ENCODE results near the gene INSIG2. TPM values are rescaled to one million over a fixed set of nuclear protein-coding genes. Genes with fewer than 3 reads are reported as not detected.

The INSIG2 gene
- total RNA-seq, 2 donors from 2014 or later: 12.8 to 47.0 TPM

GRCh38 chr2:118146315-118147283 lies 58.3 kb downstream of the INSIG2 start:
- Histone ChIP-seq H3K27me3 (no peaks in the 10 kb centered on the region), H3K27ac (no peak overlapping the region), H3K4me3 (no peak overlapping the region), H3K36me3 (no peaks in the 10 kb centered on the region), H3K9ac (ENCODE audit: low read depth in 2 of 2, low read length in 2 of 2) (no peak overlapping the region), H3K4me1 (no peaks in the 10 kb centered on the region), H3K9me3 (no peaks in the 10 kb centered on the region)
- intact Hi-C loops (cut with DNase I): no loop called here
- no peak for DNase-seq
- TF ChIP-seq, protein P1, sequence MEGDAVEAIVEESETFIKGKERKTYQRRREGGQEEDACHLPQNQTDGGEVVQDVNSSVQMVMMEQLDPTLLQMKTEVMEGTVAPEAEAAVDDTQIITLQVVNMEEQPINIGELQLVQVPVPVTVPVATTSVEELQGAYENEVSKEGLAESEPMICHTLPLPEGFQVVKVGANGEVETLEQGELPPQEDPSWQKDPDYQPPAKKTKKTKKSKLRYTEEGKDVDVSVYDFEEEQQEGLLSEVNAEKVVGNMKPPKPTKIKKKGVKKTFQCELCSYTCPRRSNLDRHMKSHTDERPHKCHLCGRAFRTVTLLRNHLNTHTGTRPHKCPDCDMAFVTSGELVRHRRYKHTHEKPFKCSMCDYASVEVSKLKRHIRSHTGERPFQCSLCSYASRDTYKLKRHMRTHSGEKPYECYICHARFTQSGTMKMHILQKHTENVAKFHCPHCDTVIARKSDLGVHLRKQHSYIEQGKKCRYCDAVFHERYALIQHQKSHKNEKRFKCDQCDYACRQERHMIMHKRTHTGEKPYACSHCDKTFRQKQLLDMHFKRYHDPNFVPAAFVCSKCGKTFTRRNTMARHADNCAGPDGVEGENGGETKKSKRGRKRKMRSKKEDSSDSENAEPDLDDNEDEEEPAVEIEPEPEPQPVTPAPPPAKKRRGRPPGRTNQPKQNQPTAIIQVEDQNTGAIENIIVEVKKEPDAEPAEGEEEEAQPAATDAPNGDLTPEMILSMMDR (IDR thresholded peaks at IDR 0.05): no peak

DNA sequence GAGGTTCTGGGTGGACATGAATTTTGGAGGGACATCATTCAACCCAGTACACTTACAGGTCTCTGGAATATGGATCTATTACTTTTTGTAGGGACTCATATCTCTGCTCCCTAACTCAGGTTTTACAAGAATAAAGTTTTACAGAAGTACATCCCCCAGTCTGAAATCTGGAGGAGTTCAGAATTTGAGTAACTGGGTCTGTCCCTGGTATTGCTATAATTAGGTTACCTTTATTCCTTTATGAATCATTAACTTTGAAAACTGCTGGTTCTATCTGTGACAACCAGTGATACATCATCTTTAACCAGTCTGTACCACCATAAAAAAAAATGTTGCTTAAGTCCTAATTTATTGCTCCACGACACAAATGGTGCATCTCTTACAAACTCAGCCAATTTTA lies 59.9 kb downstream of the INSIG2 start:
- no peak for DNase-seq
- Histone ChIP-seq H3K9me3 (no peaks in the 10 kb centered on the region), H3K27me3 (no peaks in the 10 kb centered on the region), H3K9ac (ENCODE audit: low read depth in 2 of 2, low read length in 2 of 2) (no peak overlapping the region), H3K4me3 (no peak overlapping the region), H3K27ac (no peak overlapping the region), H3K36me3 (no peaks in the 10 kb centered on the region), H3K4me1 (no peaks in the 10 kb centered on the region)
- intact Hi-C loops (cut with DNase I): no loop called here
- TF ChIP-seq, protein P1 (IDR thresholded peaks at IDR 0.05): no peak

DNA sequence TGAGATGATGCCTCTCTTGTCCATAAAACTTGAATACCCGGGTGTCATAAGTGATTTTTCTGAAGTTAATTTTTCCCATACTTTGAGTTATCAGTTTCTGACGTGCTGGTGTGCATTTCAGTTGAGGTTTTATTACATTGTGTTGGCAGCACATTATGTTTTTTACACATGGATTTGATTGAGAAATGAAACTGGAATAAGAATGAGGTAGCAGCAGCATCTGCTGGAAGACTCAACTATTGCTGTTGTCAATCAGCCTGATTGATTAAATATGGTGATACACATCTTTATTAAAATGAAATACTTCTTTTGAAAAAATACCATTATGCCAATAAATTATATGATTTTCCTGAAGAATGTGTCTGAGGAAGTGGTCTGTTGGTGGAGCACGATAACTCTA lies 60.5 kb downstream of the INSIG2 start:
- H3K4me3 ChIP-seq: no peak overlapping the region
- TF ChIP-seq, protein P1 (IDR thresholded peaks at IDR 0.05): no peak
- no peak for DNase-seq
- no peaks in the 10 kb centered on the region for H3K9me3 ChIP-seq
- H3K27me3 ChIP-seq: no peaks in the 10 kb centered on the region
- no peaks in the 10 kb centered on the region for H3K4me1 ChIP-seq
- intact Hi-C loops (cut with DNase I): no loop called here
- no peak overlapping the region for H3K27ac ChIP-seq
- H3K9ac ChIP-seq (ENCODE audit: low read depth in 2 of 2, low read length in 2 of 2): no peak overlapping the region
- no peaks in the 10 kb centered on the region for H3K36me3 ChIP-seq

- Histone ChIP-seq H3K4me3 (no peak overlapping the region), H3K27ac (no peak overlapping the region), H3K27me3 (no peaks in the 10 kb centered on the region), H3K9ac (ENCODE audit: low read depth in 2 of 2, low read length in 2 of 2) (no peak overlapping the region), H3K36me3 (no peaks in the 10 kb centered on the region), H3K9me3 (no peaks in the 10 kb centered on the region), H3K4me1 (no peaks in the 10 kb centered on the region)
- DNase-seq: no peak
- intact Hi-C loops (cut with DNase I): no loop called here
- TF ChIP-seq, protein P1 (IDR thresholded peaks at IDR 0.05): no peak
Measured at GRCh38 chr2:118150294-118150693, 62.0 kb downstream of the INSIG2 start.

GRCh38 chr2:118151831-118152230 lies 63.6 kb downstream of the INSIG2 start:
- TF ChIP-seq, protein P1 (IDR thresholded peaks at IDR 0.05): no peak
- Histone ChIP-seq H3K27me3 (no peaks in the 10 kb centered on the region), H3K4me1 (no peaks in the 10 kb centered on the region), H3K4me3 (no peak overlapping the region), H3K9ac (ENCODE audit: low read depth in 2 of 2, low read length in 2 of 2) (no peak overlapping the region), H3K9me3 (no peaks in the 10 kb centered on the region), H3K36me3 (no peaks in the 10 kb centered on the region), H3K27ac (no peak overlapping the region)
- intact Hi-C loops (cut with DNase I): no loop called here
- no peak for DNase-seq

All from colonic mucosa (tissue), 4 donors.